ENCODE results near the gene GRIN3B. TPM values are rescaled to one million over a fixed set of nuclear protein-coding genes. Genes with fewer than 3 reads are reported as not detected.

Gene GRIN3B
- total and polyA plus RNA-seq, 9 of the 15 experiments (the other 6 are each of a cell fraction or from before 2014, with no cell fraction given), result 0.06 to 0.95 (median 0.19) TPM; not detected in 6

- TF ChIP-seq TFAP4 (CRISPR knock-in tag; IDR thresholded peaks at IDR 0.05; ENCODE audit: borderline replicate concordance) (peak; percentile 54; the same call in 1 of the 2 replicates), TOE1 (IDR thresholded peaks at IDR 0.05; ENCODE audit: borderline replicate concordance) (0 out of 2 replicates have a peak, but pooled peaks have one; percentile 19), TOE1 (CRISPR knock-in tag; IDR thresholded peaks at IDR 0.05; ENCODE audit: borderline replicate concordance, low read depth) (no peak), MECOM (CRISPR knock-in tag; IDR thresholded peaks at IDR 0.05) (no peak), MAZ (CRISPR knock-in tag; conservative IDR thresholded peaks at IDR 0.05 in 1 of 2, IDR thresholded peaks at IDR 0.05 in 1 of 2) (peak; percentile 18 to 53; a peak in 1 of 4 replicates), POLR3G (IDR thresholded peaks at IDR 0.05; ENCODE audit: extremely low read depth, insufficient read length, insufficient replicate concordance) (no peak), LEF1 (IDR thresholded peaks at IDR 0.05) (no peak), ARID1B (IDR thresholded peaks at IDR 0.05) (peak; percentile 49), NFIC (IDR thresholded peaks at IDR 0.05) (peak; percentile 72), EGR1 (conservative IDR thresholded peaks at IDR 0.05) (peak; percentile 71), PHF8 (IDR thresholded peaks at IDR 0.05; ENCODE audit: borderline replicate concordance, low read length) (0 out of 2 replicates have a peak, but pooled peaks have one; percentile 19), MTA3 (IDR thresholded peaks at IDR 0.05; ENCODE audit: borderline replicate concordance) (peak; percentile 76; the same call in 1 of the 2 replicates), ZNF398 (CRISPR knock-in tag; IDR thresholded peaks at IDR 0.05) (no peak), MAX (CRISPR knock-in tag; IDR thresholded peaks at IDR 0.05) (peak; percentile 69), OTX1 (CRISPR knock-in tag; IDR thresholded peaks at IDR 0.05) (0 out of 2 replicates have a peak, but pooled peaks have one; percentile 37), CREB3 (tag; conservative IDR thresholded peaks at IDR 0.05; ENCODE audit: low read depth) (peak; percentile 60; the same call in 1 of the 2 replicates), NR2F6 (CRISPR knock-in tag; IDR thresholded peaks at IDR 0.05) (peak; percentile 60; the same call in 1 of the 2 replicates), TRIM24 (IDR thresholded peaks at IDR 0.05) (no peak), ATF3 (IDR thresholded peaks at IDR 0.05) (peak; percentile 100), ATF3 (CRISPR knock-in tag; conservative IDR thresholded peaks at IDR 0.05) (peak; percentile 78; the same call in 1 of the 2 replicates), DIDO1 (tag; IDR thresholded peaks at IDR 0.05; ENCODE audit: low read depth) (no peak), SAP30 (IDR thresholded peaks at IDR 0.05; ENCODE audit: borderline replicate concordance, insufficient read depth, low read depth, low read length, poor library complexity, severe bottlenecking) (peak; percentile 39)
These were observed 4.0 kb upstream of the GRIN3B start (continued) for GRCh38 chr19:996051-996838.

All from K562 (cell line).